Esophagus muscularis mucosa (tissue), 3 donors: ENCODE results near the gene USP9X.

Experiments
- CTCF ChIP-seq, 3 experiments: fragments of 200-600 bp in 2 of 3; fragments of 450-650 bp in 1 of 3; sonication (generic) in 2 of 3; IDR thresholded peaks; one replicate each; pipeline ENCODE4 v1.5.1; 2017 to 2019; ENCODE audit warnings: antibody characterized with exemption in 3 of 3, mild to moderate bottlenecking in 2 of 3, moderate library complexity in 1 of 3
- POLR2A ChIP-seq: fragments of 450-650 bp; IDR thresholded peaks from one replicate; pipeline ENCODE4 v1.6.1; 2017; ENCODE audit warnings: antibody characterized with exemption, moderate library complexity, mild to moderate bottlenecking, low read depth

DNA sequence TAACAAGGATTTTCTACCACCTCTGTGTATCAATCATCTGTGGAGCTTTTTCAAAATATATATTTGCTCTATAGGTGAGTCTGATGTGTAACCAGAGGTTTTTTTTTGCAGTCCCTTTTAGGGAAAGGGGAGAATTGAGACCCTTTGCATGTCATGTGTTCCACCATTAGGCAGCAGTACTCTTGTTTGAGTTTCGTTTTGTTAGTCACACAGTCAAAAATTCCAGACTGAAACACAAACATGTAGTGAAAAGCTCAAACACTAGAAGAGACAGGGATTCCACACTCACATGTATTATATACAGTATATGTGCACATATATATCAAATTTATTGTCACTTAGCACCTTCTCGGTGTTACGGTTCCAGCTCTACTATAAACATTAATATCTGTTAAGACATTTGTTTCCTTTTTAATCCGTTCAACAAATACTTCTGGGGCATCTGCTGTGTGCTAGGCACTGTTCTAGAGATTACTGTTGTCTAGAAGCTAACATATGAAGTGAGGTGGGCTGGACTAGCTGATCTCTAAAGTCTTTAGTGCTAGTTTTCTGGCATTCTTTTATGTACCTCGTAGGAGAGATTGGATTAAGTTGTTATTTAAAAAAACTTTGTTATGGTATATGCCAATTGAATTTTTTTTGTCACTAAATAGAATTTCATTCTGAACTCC lies 5.5 kb downstream of the USP9X start:
- TF ChIP-seq POLR2A (no peak), CTCF (IDR thresholded peaks at IDR 0.05) (no peak)
